Psoas muscle (tissue), 8 donors: ENCODE measurements around the gene IKBKE. TPM values are rescaled to one million over a fixed set of nuclear protein-coding genes. Genes with fewer than 3 reads are reported as not detected.

Experiments used
- ATAC-seq, 4 donors: fragments of 200-7000 bp; cut with Tn5 transposase; one replicate each; pipeline ENCODE4 v1.9.1; 2020; ENCODE audit warnings: moderate library complexity in 3 of 4, mild to moderate bottlenecking in 2 of 4
- DNase-seq, 2 donors: peaks; one replicate each; pipeline ENCODE4 v3.0.0-alpha.2; 2020
- H3K27ac ChIP-seq: fragments of 200-600 bp; one replicate; pipeline ENCODE4 v1.8.0; 2022
- H3K27me3 ChIP-seq, 3 donors: fragments of 200-600 bp in 1 of 3; one replicate each; pipeline versions ENCODE4 v1.6.1 to v1.8.0; 2013 to 2022; ENCODE audit warnings: low read length in 2 of 3, mild to moderate bottlenecking in 2 of 3, moderate library complexity in 1 of 3; ENCODE audit not compliant: insufficient read depth in 3 of 3
- H3K36me3 ChIP-seq, 2 donors: fragments of 200-600 bp in 1 of 2; one replicate each; pipeline versions ENCODE4 v1.6.1 to v1.8.0; 2013 to 2022; ENCODE audit warnings: low read depth in 1 of 2, mild to moderate bottlenecking in 1 of 2, moderate library complexity in 1 of 2; ENCODE audit not compliant: insufficient read depth in 1 of 2
- H3K4me1 ChIP-seq: fragments of 200-600 bp; one replicate; pipeline ENCODE4 v1.8.0; 2022
- H3K4me3 ChIP-seq: fragments of 200-600 bp; one replicate; pipeline ENCODE4 v1.8.0; 2022; ENCODE audit warnings: mild to moderate bottlenecking
- H3K9me3 ChIP-seq: fragments of 200-600 bp; one replicate; pipeline ENCODE4 v1.8.0; 2022
- WGBS, 3 donors: extraction: QIAGEN DNeasy Blood & Tissue Kit; methylation state at CpG; one replicate each; pipeline versions ENCODE4 v1.1.6 to v1.1.7; 2013; 5-methylcytosine and 5-hydroxymethylcytosine counted together
- intact Hi-C, 2 donors: fragments of 100-400 bp; cut with DNase I; formaldehyde crosslinking; loops; one replicate each; pipeline versions ENCODE4 v1.11.0 to v1.14.2; 2022
- polyA plus RNA-seq, 3 donors: library from polyadenylated mRNA; stranded (reverse); fragments of 200-250 nt; gene quantifications; one replicate each; pipeline ENCODE4 v1.2.3, GENCODE V29; 2013
- total RNA-seq, 4 donors: library from RNA; stranded (reverse); fragmentation: NEBNext Ultra II Directional in 2 of 4; extraction: Animal tissue kit (Norgen Biotek cat#: 25700) in 2 of 4; gene quantifications; one replicate each; pipeline versions ENCODE4 v1.2.1 to v1.2.4, GENCODE V29; 2021 to 2023
- TF ChIP-seq, protein P1 (sequence below): fragments of 200-600 bp; IDR thresholded peaks from one replicate; pipeline ENCODE4 v1.8.0; 2022; ENCODE audit warnings: antibody characterized with exemption
- donor health status: healthy with polysubstance abuse.
- donor health status: DM: no; HTN: no; CAD: no; lungs with moderate emphysema.
- donor health status: Bipolar disorder and iron deficiency.
- donor health status: healthy.
- donor health status: DM: yes; HTN: yes; CAD: no.
- donor health status: DM: no; HTN: no; CAD: no.
- donor health status: DM: no; HTN: no; CAD: no.
- donor health status: DM: yes; HTN: yes; CAD: no.

IKBKE gene
- total and polyA plus RNA-seq, 7 donors: 0.14 to 0.89 (median 0.44) TPM

DNA sequence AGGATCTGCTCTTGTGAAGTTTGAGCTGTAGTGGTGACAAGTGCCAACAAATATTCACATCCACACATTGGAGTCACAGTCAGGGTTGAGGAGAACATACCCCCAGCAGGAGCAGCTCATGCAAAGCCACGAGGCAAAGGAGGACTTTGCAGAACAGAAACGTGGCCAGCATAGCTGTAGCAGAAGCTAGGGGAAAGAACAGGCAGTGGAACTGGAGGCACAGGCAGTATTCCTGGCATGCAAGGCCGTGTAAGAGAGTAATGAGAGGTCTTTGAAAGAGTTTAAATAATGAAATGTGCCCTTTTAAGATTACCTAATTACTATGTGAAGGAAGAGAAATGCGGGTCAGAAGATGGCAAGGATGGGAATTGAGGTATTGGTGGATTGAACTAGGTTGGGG lies 40.9 kb upstream of the IKBKE start:
- Histone ChIP-seq H3K27ac (no peak overlapping the region), H3K4me1 (no peaks in the 10 kb centered on the region), H3K9me3 (no peaks in the 10 kb centered on the region), H3K4me3 (no peak overlapping the region), H3K27me3 (no peaks in the 10 kb centered on the region), H3K36me3 (peaks cover 0 to 8% of the 10 kb centered on the region in 2 donors)
- TF ChIP-seq, protein P1, sequence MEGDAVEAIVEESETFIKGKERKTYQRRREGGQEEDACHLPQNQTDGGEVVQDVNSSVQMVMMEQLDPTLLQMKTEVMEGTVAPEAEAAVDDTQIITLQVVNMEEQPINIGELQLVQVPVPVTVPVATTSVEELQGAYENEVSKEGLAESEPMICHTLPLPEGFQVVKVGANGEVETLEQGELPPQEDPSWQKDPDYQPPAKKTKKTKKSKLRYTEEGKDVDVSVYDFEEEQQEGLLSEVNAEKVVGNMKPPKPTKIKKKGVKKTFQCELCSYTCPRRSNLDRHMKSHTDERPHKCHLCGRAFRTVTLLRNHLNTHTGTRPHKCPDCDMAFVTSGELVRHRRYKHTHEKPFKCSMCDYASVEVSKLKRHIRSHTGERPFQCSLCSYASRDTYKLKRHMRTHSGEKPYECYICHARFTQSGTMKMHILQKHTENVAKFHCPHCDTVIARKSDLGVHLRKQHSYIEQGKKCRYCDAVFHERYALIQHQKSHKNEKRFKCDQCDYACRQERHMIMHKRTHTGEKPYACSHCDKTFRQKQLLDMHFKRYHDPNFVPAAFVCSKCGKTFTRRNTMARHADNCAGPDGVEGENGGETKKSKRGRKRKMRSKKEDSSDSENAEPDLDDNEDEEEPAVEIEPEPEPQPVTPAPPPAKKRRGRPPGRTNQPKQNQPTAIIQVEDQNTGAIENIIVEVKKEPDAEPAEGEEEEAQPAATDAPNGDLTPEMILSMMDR: no peak
- DNase-seq (no peak), ATAC-seq (no peak)
- WGBS, 3 donors: 73 to 85% (median 78%) methylated on average over 4 of the region's 4 CpGs
- intact Hi-C loops: no loop called here

DNA sequence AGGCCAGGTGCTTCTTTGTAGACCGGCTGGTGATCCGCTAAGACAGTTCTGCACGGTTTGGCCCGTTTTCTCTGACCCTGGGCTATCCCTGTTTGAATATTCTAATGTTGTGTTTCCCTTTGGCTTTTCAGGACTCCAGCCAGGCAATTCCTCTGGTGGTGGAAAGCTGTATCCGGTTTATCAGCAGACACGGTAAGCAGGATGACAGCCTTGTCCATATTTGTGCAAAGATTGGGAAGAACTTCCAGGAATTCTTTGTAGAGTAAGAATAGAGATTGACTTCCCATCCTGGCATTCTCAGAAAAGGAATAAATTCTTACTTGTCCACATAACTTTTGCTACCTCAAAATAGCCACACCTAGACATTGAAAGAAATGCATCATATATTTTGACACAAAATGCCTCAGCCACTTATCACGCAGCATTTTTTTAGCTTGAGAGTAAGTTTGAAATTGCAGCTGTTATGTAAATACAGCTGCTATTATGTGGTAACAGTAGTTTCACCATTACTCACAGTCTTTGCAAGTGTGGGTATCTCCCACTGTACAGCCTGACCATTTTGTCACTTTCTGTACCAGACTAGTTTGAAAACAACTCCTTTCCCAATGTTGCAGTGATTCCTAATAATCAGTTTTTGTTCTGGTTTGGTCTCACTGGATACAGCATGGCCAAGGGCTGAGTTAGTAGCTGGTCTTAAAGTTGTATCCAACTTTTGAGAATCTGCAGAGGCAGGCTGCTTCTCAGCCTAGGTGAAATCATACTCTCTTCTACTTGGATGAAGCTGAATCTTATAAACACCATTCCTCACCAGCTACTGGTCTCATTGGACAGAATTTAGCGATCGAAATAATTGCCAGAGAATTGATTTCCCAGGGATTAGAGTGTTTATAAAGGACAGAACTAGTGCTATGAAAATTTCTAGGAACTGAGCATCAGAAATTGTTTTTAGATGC lies 40.0 kb upstream of the IKBKE start:
- ATAC-seq: peak in 2 of 4 donors; percentile 37 to 51
- DNase-seq: no peak

DNA sequence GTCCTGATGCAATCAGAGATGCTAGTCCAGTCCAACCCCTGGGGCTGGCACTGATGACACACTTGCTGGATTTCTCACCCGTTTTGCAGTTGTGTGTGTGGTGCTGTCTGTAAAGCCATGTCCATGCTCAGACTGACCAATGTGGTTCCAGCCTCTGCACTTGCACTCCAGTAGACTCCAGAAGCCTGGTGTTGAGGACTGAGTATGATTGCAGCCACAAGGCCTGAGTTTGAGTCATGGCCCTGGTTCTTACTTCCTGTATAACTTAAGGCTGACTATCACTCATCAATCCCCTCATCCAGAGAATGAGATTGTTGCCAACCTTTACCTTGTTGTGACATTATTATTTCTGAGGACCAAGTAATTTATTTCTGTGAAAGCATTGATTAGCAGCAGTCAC lies 34.8 kb upstream of the IKBKE start:
- intact Hi-C loops: no loop called here
- ATAC-seq: no peak
- 68 to 74% (median 71%) methylated on average over 1 of the region's 1 CpG for WGBS, 3 donors

More for the DNA sequence above, 40.0 kb upstream of the IKBKE start:
- TF ChIP-seq, protein P1: no peak
- Histone ChIP-seq H3K27ac (no peak overlapping the region), H3K36me3 (peaks cover 0 to 5% of the 10 kb centered on the region in 2 donors), H3K4me3 (no peak overlapping the region), H3K9me3 (no peaks in the 10 kb centered on the region), H3K27me3 (no peaks in the 10 kb centered on the region), H3K4me1 (no peaks in the 10 kb centered on the region)
- 49 to 53% (median 50%) methylated on average over 9 of the region's 9 CpGs for WGBS, 3 donors
- intact Hi-C loops: no loop called here

DNA sequence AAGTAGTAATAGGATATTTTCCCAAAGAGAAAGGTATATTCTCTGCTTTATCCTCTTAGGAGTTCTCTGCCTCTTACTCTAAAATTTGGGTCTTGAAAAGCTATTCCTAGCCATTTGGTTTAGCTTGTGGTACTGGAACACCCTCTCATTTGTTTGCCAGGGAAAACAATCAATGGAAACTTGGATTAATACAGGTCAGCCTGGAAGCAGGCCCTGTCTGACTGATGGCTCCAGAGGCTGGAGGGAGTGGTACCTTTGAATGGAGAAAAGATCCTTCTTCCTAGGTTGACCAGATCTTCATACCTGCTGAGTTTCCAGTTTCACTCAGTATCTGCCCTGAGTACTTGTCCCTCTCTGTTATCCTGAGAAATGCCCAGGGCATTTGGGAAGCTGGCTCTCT lies 31.7 kb upstream of the IKBKE start:
- TF ChIP-seq, protein P1: no peak
- no peaks in the 10 kb centered on the region for H3K4me1 ChIP-seq
- no peak overlapping the region for H3K4me3 ChIP-seq
- intact Hi-C loops: no loop called here
- no peaks in the 10 kb centered on the region for H3K27me3 ChIP-seq
- H3K27ac ChIP-seq: no peak overlapping the region
- DNase-seq: no peak
- no peak for ATAC-seq
- no peaks in the 10 kb centered on the region for H3K9me3 ChIP-seq
- peaks cover 2 to 38% of the 10 kb centered on the region in 2 donors for H3K36me3 ChIP-seq

More for the DNA sequence above, 34.8 kb upstream of the IKBKE start:
- Histone ChIP-seq H3K9me3 (no peaks in the 10 kb centered on the region), H3K4me3 (no peak overlapping the region), H3K27me3 (no peaks in the 10 kb centered on the region), H3K27ac (no peak overlapping the region), H3K4me1 (no peaks in the 10 kb centered on the region), H3K36me3 (peaks cover 2 to 36% of the 10 kb centered on the region in 2 donors)
- DNase-seq: no peak
- TF ChIP-seq, protein P1: no peak
